ENCODE results near the gene ALX3.

Gene ALX3

GRCh38 chr1:110070671-110071242 is at the start of gene ALX3:
Gene ALX3 (minus strand): TSS chr1:110070672. CDS start chr1:110070612, 60 bp downstream.
- DNase-seq (ENCODE audit: low spot score), result no peak

DNA sequence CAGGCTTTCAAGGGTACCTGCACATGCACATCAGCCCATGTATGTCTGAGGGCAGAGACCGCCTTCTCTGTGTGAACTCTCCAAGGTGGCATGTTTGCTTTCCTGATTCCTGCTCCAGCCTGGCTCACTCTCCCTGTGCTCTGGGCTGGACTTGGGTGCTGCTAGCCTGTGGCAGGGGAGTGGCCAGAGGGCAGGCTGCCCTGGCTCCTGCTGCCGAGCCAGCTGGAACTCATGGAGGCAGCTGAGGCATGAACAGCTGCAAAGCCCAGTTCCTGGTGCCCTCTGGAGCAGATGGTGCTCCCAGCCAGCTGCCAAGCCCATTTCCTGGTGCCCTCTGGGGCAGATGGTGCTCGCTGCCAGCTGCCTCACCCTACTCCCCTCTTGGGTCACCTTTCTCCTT is 49.4 kb upstream of the ALX3 start:
- DNase-seq (ENCODE audit: low spot score), result no peak

- no peak for DNase-seq (ENCODE audit: low spot score)
These were observed 48.3 kb upstream of the ALX3 start for GRCh38 chr1:110118636-110119396.

- no peak for DNase-seq (ENCODE audit: low spot score)
These were observed 44.3 kb upstream of the ALX3 start for GRCh38 chr1:110114784-110115183.

- no peak for DNase-seq (ENCODE audit: low spot score)
These were observed 43.7 kb upstream of the ALX3 start for GRCh38 chr1:110114173-110114572.

DNA sequence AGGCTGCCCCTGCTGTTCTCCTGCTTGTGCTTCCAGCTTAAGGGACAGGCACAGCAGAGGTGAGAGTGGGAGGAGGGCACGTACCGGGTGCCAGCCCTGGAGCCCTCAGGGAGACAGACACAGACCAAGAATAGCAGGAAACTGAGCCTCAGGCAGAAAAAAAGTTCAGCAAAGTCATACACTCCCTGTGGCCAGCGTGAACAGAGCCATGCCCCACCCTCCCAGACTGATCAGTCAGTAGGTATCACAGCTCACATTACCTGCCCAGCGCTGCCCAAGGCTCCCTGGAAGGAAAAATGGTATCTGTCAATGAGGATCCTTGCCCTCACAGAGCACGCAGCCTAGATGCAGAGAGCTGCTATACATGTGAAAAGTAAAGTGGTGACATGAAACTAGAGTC is 43.1 kb upstream of the ALX3 start:
- DNase-seq (ENCODE audit: low spot score), result no peak

DNA sequence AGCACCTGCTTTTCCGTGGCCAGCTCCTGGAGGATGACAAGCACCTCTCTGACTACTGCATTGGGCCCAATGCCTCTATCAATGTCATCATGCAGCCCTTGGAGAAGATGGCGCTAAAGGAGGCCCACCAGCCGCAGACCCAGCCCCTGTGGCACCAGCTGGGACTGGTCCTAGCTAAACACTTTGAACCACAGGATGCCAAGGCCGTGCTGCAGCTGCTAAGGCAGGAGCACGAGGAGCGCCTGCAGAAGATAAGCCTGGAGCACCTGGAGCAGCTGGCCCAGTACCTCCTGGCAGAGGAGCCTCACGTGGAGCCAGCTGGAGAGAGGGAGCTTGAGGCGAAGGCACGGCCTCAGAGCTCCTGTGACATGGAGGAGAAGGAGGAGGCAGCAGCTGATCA is 42.2 kb upstream of the ALX3 start:
- no peak for DNase-seq (ENCODE audit: low spot score)

- no peak for DNase-seq (ENCODE audit: low spot score)
These were observed 41.7 kb upstream of the ALX3 start, which contains the start of gene UBL4B for GRCh38 chr1:110112143-110112542. Gene UBL4B (plus strand): TSS chr1:110112443. CDS start chr1:110112535, 92 bp downstream.

DNA sequence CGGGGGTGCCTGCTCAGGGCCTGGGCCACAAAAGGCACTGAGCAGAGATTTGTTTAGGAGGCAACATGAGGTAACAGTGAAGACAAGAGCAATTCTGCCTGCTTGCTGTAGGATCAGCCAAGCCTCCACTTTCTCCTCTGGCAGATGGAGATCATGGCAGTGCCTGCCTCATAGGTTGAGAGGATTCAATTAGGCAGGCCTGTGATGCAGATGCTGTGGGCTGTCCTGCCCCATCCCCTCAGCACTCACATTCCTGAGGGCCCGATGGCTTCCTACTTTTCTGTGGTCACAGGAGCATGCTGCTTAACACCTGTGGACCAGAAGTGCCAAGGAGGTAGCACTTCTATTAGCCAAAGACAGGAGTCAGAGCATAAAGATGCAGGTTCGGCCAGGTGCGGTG is 40.6 kb upstream of the ALX3 start:
- DNase-seq (ENCODE audit: low spot score), result no peak

- no peak for DNase-seq (ENCODE audit: low spot score)
These were observed 37.5 kb upstream of the ALX3 start for GRCh38 chr1:110107867-110108469.

DNA sequence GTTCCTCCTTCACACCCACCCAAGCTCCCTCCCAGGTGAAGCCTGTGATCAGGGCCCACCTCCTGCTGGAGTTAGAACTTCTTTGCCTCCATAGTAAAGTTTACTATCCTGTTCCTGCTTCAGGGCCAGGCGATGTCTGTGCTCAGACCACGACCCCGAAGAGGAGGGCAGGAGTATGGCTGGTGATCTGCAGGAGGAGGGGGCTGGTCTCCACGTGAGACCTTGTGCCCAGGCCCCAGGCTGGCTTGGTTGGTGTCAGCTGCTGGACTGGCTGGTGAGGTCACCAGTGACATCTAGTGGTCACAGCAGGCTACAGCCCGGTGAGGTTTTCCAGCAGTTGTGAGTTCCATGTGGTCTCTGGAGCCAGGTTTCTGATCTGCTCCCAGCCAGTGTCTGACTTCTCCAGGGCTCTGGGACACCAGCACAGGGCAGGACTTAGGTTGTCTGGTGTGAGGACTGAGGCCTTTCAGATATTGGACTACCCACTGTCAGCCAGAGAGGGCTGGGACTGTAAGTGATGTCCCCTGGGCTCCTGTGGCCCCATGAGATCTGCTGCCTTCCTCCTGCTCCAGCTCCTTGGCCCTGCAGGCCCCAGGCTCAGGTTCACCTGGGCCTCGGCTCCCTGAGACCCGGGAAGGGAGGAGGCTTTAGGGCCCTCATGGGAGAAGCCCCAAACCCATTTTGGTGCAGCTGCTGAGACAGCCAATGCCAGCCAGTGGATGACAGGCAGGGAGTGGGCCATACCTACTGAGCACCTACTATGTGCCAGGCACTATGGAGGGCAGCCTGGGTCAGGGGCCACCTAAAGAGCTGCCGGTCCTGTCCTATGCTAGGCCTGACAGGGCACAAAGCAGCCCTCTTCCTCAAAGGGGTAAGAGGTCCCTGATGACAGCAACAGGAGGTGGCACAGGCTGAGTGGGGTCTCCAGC is 35.8 kb upstream of the ALX3 start:
- DNase-seq (ENCODE audit: low spot score), result peak; percentile 81

DNA sequence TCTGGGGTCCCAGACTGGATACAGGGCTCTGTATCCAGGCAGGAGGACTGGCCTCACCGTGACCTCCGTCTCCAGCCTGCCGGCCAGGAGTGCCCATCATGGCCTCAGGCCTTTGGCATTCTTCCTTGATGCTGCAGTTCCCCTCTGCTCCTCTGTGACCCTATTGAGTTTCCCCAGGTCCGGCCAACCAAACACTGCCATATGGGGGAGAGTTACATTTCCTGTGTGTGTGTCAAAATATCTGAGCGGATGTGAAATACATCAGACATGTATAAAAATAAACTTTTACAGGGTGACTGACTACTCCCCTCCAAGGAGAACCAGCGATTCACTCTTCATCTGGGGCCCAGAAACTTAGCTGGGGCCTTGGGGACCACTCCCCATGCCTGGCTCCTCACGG is 31.6 kb upstream of the ALX3 start:
- DNase-seq (ENCODE audit: low spot score), result peak; percentile 20

GRCh38 chr1:110100335-110100734 is 29.9 kb upstream of the ALX3 start:
- no peak for DNase-seq (ENCODE audit: low spot score)

GRCh38 chr1:110098222-110099026 is 28.0 kb upstream of the ALX3 start:
- no peak for DNase-seq (ENCODE audit: low spot score)

DNA sequence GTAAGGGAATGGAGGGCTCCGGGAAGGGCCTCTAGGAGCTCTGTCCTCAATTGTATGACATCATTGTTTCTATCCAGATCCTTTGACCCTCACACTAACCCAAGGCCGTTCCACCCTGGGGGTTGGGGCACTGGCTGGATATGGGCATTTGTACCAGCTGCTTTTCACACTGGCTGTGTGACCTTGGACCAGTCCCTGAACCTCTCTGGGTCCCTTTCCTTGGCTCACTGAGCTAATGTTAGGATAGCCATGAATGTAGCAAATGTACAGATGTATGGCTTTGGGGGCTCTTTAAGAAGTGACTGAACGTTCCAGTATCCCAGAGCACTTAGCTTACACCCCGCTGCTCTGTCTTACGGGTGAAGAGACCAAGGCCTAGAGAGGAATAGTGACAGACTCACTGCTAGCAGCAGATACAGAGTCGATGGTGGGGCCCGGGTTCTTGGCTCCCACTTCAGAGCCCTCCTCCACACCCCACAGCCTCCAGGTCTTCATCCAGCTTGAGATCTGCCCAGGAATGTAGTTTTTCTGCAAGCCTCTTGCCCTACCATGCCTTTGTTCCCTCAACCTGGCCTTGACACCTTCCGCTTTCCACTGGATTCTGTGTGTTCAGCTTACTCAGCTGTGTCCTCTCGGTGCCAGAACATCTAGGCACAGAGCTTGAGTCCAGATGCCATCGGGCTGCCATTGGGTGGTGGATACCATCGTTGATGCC is 27.2 kb upstream of the ALX3 start:
- DNase-seq (ENCODE audit: low spot score), result no peak

DNA sequence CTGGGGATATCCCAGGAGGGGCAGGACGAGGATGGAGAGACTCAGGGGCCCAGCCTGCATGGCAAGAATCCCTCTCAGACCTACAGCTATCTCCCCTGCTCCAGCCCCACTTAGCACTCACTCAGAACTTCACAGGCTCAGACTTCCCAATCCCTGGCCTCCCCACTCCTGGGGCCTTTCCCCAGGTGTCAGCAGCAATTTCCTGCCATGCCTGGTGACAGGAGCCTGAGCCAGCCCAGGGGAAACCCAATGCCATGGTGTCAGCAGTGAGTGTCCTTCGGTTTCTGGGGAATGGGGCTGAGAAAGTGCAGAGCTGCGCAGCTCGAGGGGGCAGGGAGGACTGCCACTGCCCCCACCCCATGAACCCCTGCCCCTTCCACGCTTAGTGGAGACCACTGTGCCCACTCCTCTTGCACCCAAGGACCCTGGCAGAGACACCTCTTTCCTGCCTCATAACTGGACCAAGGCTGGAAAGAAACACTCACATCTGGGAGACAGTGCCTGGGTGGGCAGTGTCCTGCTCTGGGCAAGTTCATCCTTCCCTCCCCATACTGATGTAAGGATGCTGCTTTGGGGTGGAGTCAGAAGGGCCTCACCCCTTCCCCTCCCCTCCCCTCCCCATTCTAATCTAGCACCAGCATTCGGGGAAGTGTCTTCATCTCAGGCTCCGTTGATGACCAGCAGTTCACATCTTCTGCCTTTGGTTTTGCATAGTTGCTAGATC is 24.6 kb upstream of the ALX3 start:
- no peak for DNase-seq (ENCODE audit: low spot score)

DNA sequence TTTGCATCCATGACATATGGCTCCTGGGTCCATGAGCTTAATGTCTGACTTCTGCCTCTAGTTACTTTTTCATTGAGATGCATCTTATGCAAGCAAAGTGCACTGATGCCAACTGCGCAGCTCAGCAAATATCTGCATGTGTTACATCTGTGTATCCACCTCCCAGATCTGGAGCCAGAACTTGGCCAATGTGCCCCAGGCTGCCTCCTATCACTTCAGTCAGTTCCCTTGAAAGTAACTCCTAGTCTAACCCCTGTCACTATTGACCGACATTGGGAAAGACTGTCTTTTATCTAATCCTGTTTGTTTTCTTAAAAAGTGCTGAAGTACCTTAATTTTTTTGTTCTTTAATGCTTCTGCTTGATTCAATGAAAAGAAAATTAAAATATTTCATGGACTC is 22.5 kb upstream of the ALX3 start:
- DNase-seq (ENCODE audit: low spot score), result no peak

GRCh38 chr1:110091791-110092190 is 21.3 kb upstream of the ALX3 start:
- DNase-seq (ENCODE audit: low spot score), result no peak

DNA sequence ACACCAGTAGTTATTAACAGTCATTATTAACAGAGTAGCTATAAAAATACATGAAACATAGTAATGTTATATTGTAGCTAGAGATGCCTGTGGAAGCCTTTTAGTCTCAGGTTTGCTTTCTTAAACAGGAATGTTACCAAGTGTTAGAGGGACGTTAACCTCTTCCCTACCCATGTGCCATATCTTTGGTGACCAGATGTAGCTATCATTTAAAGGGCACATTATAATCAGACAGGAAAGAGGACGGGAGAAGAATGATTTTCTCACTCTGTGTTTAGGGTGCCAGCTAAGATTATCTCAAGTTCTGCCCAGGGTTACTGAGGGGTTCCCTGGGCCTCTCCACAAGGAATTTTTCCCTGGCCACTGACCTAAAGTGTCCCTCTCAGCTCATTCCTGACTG is 20.9 kb upstream of the ALX3 start:
- no peak for DNase-seq (ENCODE audit: low spot score)
